Measurements from ENCODE around the gene ZNF683. TPM values are rescaled to one million over a fixed set of nuclear protein-coding genes. Genes with fewer than 3 reads are reported as not detected.

ZNF683 gene
- total and polyA plus RNA-seq, 4 donors, result 0.17 to 0.55 (median 0.40) TPM; not detected in 1

DNA sequence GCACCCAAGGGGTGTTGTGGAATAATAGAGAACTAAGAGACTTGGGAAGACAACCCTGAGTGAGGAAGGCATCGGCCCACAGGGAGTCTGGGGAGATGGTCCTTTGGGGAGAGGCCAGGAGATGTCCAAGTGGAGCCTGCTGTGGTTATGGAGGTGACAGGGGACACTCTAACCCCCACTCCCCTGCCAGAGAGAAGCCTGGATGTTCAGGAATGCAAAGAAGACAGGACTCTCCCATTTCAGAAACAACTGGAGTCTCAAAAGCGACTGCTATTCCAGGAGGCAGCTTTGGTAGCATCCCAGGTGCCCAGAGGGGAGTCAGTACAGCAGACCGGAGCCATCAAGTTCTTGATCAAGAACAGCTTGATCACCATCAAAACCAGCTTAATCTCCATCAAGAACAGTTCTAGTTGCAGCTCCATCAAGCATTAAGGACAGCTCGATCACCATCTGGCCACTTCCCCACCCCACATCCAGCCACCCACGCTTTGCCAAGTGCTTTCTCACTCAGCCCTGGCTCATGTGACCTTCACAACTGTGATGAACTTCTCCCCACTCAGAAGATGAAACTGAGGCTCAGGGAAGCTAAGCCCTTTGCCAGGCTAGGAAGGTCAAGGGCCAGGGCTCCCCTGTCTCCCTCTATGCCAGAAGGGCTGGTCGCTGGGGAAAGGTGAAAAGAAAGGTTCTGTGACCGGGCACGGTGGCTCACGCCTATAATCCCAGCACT lies 54.0 kb downstream of the ZNF683 start:
- no peak overlapping the region for H3K9ac ChIP-seq (ENCODE audit: insufficient read depth in 1 of 2, low read length in 2 of 2)
- H3K36me3 ChIP-seq (ENCODE audit: control insufficient read depth in 4 of 4, insufficient read depth in 4 of 4, low read length in 4 of 4), result no peaks in the 10 kb centered on the region
- H3K9me3 ChIP-seq (ENCODE audit: control insufficient read depth in 4 of 4, insufficient read depth in 3 of 4, low read length in 3 of 4), result no peaks in the 10 kb centered on the region
- H3K4me1 ChIP-seq (ENCODE audit: control insufficient read depth in 5 of 5, insufficient read depth in 5 of 5, low read length in 5 of 5), result peaks cover 0 to 5% (median 0%) of the 10 kb centered on the region in 5 donors
- WGBS, 2 donors, result 48 to 69% methylated on average over 9 of the region's 9 CpGs
- peak overlapping the region in 1 of 2 donors; percentile 46 for H3K27ac ChIP-seq (ENCODE audit: low read depth in 1 of 2, low read length in 1 of 2)
- H3K4me3 ChIP-seq, result no peak overlapping the region
- H3K27me3 ChIP-seq (ENCODE audit: control insufficient read depth in 3 of 3, insufficient read depth in 3 of 3, low read length in 2 of 3), result peaks cover 0 to 2% (median 0%) of the 10 kb centered on the region in 3 donors
- no peak for ATAC-seq (ENCODE audit: insufficient read depth, low FRiP score)
- no peak for TF ChIP-seq CTCF (IDR thresholded peaks at IDR 0.05; ENCODE audit: control extremely low read depth, extremely low read depth)
- no peak for DNase-seq

DNA sequence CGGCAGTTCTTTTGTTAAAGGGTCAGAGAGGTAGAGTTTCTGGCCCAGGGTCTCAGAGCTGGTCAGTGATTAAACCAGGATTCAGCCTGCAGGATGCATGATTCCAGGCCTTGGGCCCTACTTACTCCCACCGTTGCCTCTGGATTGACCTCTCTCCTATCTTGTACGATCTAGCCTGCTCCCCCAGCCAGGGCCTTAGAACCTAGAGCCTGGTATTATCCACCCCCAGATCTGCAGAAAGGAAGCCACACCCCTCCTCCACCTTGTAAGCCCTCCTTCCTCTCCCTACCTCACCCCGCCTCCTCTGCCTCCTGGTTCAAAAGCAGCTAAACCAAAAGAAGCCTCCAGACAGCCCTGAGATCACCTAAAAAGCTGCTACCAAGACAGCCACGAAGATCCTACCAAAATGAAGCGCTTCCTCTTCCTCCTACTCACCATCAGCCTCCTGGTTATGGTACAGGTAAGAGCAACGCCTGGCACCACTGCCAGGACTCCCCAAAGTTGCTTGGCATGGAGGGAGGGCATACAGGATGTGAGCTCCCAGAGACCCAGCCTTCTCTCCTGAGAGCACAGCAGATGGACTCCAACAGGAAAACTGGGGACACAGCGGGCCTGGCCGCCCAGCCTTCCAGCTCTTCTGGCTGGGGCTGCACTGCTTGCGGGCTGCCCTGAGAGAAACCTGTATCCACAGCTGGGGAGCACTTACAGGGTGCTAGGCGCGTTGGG lies 54.8 kb downstream of the ZNF683 start, which contains the start of gene CD52:
Gene CD52, plus strand, starts transcription at position 347 of the 726 bp plus-strand sequence. Its CDS starts 60 bp downstream, at position 407.
- no peak for TF ChIP-seq CTCF (IDR thresholded peaks at IDR 0.05; ENCODE audit: control extremely low read depth, extremely low read depth)
- Histone ChIP-seq H3K36me3 (ENCODE audit: control insufficient read depth in 4 of 4, insufficient read depth in 4 of 4, low read length in 4 of 4) (no peaks in the 10 kb centered on the region), H3K27ac (ENCODE audit: low read depth in 1 of 2, low read length in 1 of 2) (peak within 1 kb of the TSS in 1 of 2 donors; percentile 46), H3K4me3 (no peak within 1 kb of the TSS), H3K9ac (ENCODE audit: insufficient read depth in 1 of 2, low read length in 2 of 2) (peak within 1 kb of the TSS in 1 of 2 donors; percentile 46), H3K27me3 (ENCODE audit: control insufficient read depth in 3 of 3, insufficient read depth in 3 of 3, low read length in 2 of 3) (peaks cover 0 to 2% (median 0%) of the 10 kb centered on the region in 3 donors), H3K4me1 (ENCODE audit: control insufficient read depth in 5 of 5, insufficient read depth in 5 of 5, low read length in 5 of 5) (peaks cover 0 to 5% (median 0%) of the 10 kb centered on the region in 5 donors), H3K9me3 (ENCODE audit: control insufficient read depth in 4 of 4, insufficient read depth in 3 of 4, low read length in 3 of 4) (no peaks in the 10 kb centered on the region)
- ATAC-seq (ENCODE audit: insufficient read depth, low FRiP score), result no peak
- no peak for DNase-seq
- 40 to 60% methylated on average over 12 of the region's 12 CpGs for WGBS, 2 donors

DNA sequence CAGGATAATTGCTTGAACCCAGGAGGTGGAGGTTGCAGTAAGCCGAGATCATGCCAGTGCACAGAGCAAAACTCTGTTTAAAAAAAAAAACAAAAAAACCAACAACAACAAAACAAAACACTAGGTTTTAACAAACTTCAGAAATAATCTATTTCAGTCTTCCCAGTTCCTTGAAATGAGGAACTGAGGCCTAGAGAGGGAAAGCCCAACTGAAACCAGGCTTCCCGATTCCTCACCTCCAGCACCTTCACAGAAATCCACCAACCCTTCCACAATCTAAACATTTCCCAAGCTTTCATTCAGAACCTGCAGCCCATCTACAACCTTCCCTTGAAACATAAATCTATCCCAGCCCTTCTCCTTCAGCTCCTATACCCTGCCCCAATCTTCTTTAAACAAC lies 55.4 kb downstream of the ZNF683 start:
- no peak overlapping the region for H3K4me3 ChIP-seq
- no peak for TF ChIP-seq CTCF (IDR thresholded peaks at IDR 0.05; ENCODE audit: control extremely low read depth, extremely low read depth)
- no peaks in the 10 kb centered on the region for H3K9me3 ChIP-seq (ENCODE audit: control insufficient read depth in 4 of 4, insufficient read depth in 3 of 4, low read length in 3 of 4)
- no peak for ATAC-seq (ENCODE audit: insufficient read depth, low FRiP score)
- no peak for DNase-seq
- H3K9ac ChIP-seq (ENCODE audit: insufficient read depth in 1 of 2, low read length in 2 of 2), result no peak overlapping the region
- 59 to 76% methylated on average over 2 of the region's 2 CpGs for WGBS, 2 donors
- peaks cover 0 to 5% (median 0%) of the 10 kb centered on the region in 5 donors for H3K4me1 ChIP-seq (ENCODE audit: control insufficient read depth in 5 of 5, insufficient read depth in 5 of 5, low read length in 5 of 5)
- no peaks in the 10 kb centered on the region for H3K36me3 ChIP-seq (ENCODE audit: control insufficient read depth in 4 of 4, insufficient read depth in 4 of 4, low read length in 4 of 4)
- H3K27me3 ChIP-seq (ENCODE audit: control insufficient read depth in 3 of 3, insufficient read depth in 3 of 3, low read length in 2 of 3), result peaks cover 0 to 2% (median 0%) of the 10 kb centered on the region in 3 donors
- H3K27ac ChIP-seq (ENCODE audit: low read depth in 1 of 2, low read length in 1 of 2), result no peak overlapping the region

Measured in lung (tissue), 12 donors.